Esophagus squamous epithelium (tissue), 4 donors: ENCODE measurements around the gene POMP.

ENCODE experiments used
- CTCF ChIP-seq, 6 experiments: fragments of 450-650 bp in 4 of 6; fragments of 200-600 bp in 2 of 6; sonication (generic) in 2 of 6; IDR thresholded peaks; one replicate each; pipeline ENCODE4 v1.5.1; 2016 to 2019; ENCODE audit warnings: antibody characterized with exemption in 6 of 6, mild to moderate bottlenecking in 4 of 6, moderate library complexity in 4 of 6
- POLR2A ChIP-seq, 4 donors: fragments of 450-650 bp; IDR thresholded peaks; one replicate each; pipeline ENCODE4 v1.6.1; 2017; ENCODE audit warnings: antibody characterized with exemption in 4 of 4, mild to moderate bottlenecking in 4 of 4, moderate library complexity in 3 of 4

- no peak for TF ChIP-seq CTCF (IDR thresholded peaks at IDR 0.05)
- no peak for TF ChIP-seq POLR2A (IDR thresholded peaks at IDR 0.05)
Measured at GRCh38 chr13:28685114-28685513, 26.2 kb downstream of the POMP start.
